H1 (cell line): ENCODE measurements around the gene RBCK1. TPM values are rescaled to one million over a fixed set of nuclear protein-coding genes. Genes with fewer than 3 reads are reported as not detected.

Experiments
- CTCF ChIA-PET: fragments of 300-600 bp; sonication (Branson Sonifier 250); formaldehyde crosslinking; loops from one replicate; lab custom pipeline; 2021; ENCODE audit not compliant: partially characterized antibody; lab: Charles Lee
- POLR2A ChIA-PET: fragments of 300-600 bp; sonication (Branson Sonifier 250); formaldehyde crosslinking; loops from one replicate; lab custom pipeline; 2021; ENCODE audit warnings: inconsistent platforms; ENCODE audit not compliant: partially characterized antibody; lab: Charles Lee
- DNase-seq, 2 experiments: peaks; one replicate each; pipeline versions ENCODE4 v3.0.0 to v3.0.0-alpha.2; 2010 to 2022; ENCODE audit warnings: low spot score in 2 of 2, low read depth in 1 of 2, mixed read lengths in 1 of 2
- FAIRE-seq: peaks from 2 replicates; lab custom pipeline; 2011; peaks lifted over from hg19 to GRCh38; lab: Jason Lieb, UNC
- H2AFZ ChIP-seq: 2 replicates; pipeline ENCODE4 v1.8.1; 2012; ENCODE audit warnings: low read length, inconsistent platforms
- H2AK5ac ChIP-seq: 2 replicates; pipeline ENCODE4 v1.6.1; 2013; ENCODE audit warnings: low read depth, low read length
- H2BK120ac ChIP-seq: replicated peaks from 2 replicates; pipeline ENCODE3; 2013; ENCODE audit warnings: low read depth, low read length, inconsistent platforms
- H2BK12ac ChIP-seq: 2 replicates; pipeline ENCODE4 v1.6.1; 2013; ENCODE audit warnings: low read depth, low read length
- H2BK15ac ChIP-seq: 2 replicates; pipeline ENCODE4 v1.6.1; 2013; ENCODE audit warnings: low read length
- H2BK20ac ChIP-seq: 2 replicates; pipeline ENCODE4 v1.6.1; 2013; ENCODE audit warnings: low read length
- H2BK5ac ChIP-seq: 2 replicates; pipeline ENCODE4 v1.6.1; 2013; ENCODE audit warnings: low read depth, low read length
- H3K14ac ChIP-seq: 2 replicates; pipeline ENCODE4 v1.6.1; 2013; ENCODE audit warnings: inconsistent platforms; ENCODE audit not compliant: insufficient read length
- H3K18ac ChIP-seq: 2 replicates; pipeline ENCODE4 v1.6.1; 2013; ENCODE audit warnings: low read length; ENCODE audit errors: extremely low read depth
- H3K23ac ChIP-seq: 2 replicates; pipeline ENCODE4 v1.6.1; 2013; ENCODE audit warnings: inconsistent platforms; ENCODE audit not compliant: insufficient read length
- H3K23me2 ChIP-seq: 2 replicates; pipeline ENCODE4 v1.6.1; 2013; ENCODE audit warnings: low read depth, low read length
- H3K27ac ChIP-seq: 2 replicates; pipeline ENCODE4 v1.6.1; 2011; ENCODE audit warnings: low read depth, low read length, inconsistent platforms
- H3K27me3 ChIP-seq, 4 experiments: replicated peaks in 1 of 4; 1 replicate in 1 of 4; 2 replicates in 3 of 4; pipeline versions ENCODE4 v1.6.1 to v1.8.1; 2011 to 2013; ENCODE audit warnings: low read length in 3 of 4, mild to moderate bottlenecking in 3 of 4, inconsistent platforms in 2 of 4, mixed read lengths in 2 of 4, moderate library complexity in 1 of 4; ENCODE audit not compliant: control insufficient read depth in 3 of 4, insufficient read depth in 3 of 4; ENCODE audit errors: extremely low read depth in 1 of 4
- H3K36me3 ChIP-seq, 4 experiments: 2 replicates each; pipeline versions ENCODE4 v1.6.1 to v1.8.1; 2011 to 2013; ENCODE audit warnings: mild to moderate bottlenecking in 4 of 4, low read length in 3 of 4, moderate library complexity in 2 of 4, control low read depth in 1 of 4, inconsistent platforms in 1 of 4; ENCODE audit not compliant: insufficient read depth in 4 of 4, control insufficient read depth in 2 of 4
- H3K4ac ChIP-seq: replicated peaks from 2 replicates; pipeline ENCODE3; 2013; ENCODE audit warnings: low read length, low read depth, mixed read lengths, inconsistent platforms; ENCODE audit not compliant: insufficient read length
- H3K4me1 ChIP-seq, 4 experiments: replicated peaks in 1 of 4; 1 replicate in 1 of 4; 2 replicates in 3 of 4; pipeline versions ENCODE4 v1.6.1 to v1.8.1; 2011 to 2013; ENCODE audit warnings: low read length in 3 of 4, inconsistent platforms in 2 of 4, mixed read lengths in 1 of 4; ENCODE audit not compliant: insufficient read depth in 4 of 4, control insufficient read depth in 3 of 4
- H3K4me2 ChIP-seq, 2 experiments: 2 replicates each; pipeline versions ENCODE4 v1.6.1 to v1.8.1; 2011 to 2013; ENCODE audit warnings: low read depth in 2 of 2, low read length in 2 of 2, control low read depth in 1 of 2, inconsistent platforms in 1 of 2, mild to moderate bottlenecking in 1 of 2; ENCODE audit not compliant: insufficient read depth in 1 of 2
- H3K4me3 ChIP-seq, 4 experiments: fragments of 200-600, 300-600 bp in 1 of 4; sonication (generic), shearing (Covaris generic), sonication (Bioruptor Twin) in 1 of 4; 2 replicates each; pipeline versions ENCODE4 v1.5.1 to v1.8.1; 2011 to 2016; ENCODE audit warnings: low read length in 4 of 4, low read depth in 3 of 4, control low read depth in 2 of 4, inconsistent platforms in 2 of 4, mild to moderate bottlenecking in 2 of 4, mixed read lengths in 1 of 4, moderate library complexity in 1 of 4; ENCODE audit not compliant: insufficient read depth in 2 of 4; ENCODE audit errors: extremely low read depth in 1 of 4
- H3K56ac ChIP-seq: replicated peaks from 2 replicates; pipeline ENCODE3; 2013; ENCODE audit warnings: low read depth, mild to moderate bottlenecking, mixed read lengths, low read length, inconsistent platforms; ENCODE audit not compliant: insufficient read length
- H3K79me1 ChIP-seq: 2 replicates; pipeline ENCODE4 v1.6.1; 2013; ENCODE audit warnings: low read depth, low read length, control low read depth
- H3K79me2 ChIP-seq, 2 experiments: 2 replicates each; pipeline versions ENCODE4 v1.6.1 to v1.8.1; 2012 to 2013; ENCODE audit warnings: low read length in 2 of 2, mild to moderate bottlenecking in 2 of 2, inconsistent platforms in 1 of 2; ENCODE audit not compliant: insufficient read depth in 2 of 2, control insufficient read depth in 1 of 2
- H3K9ac ChIP-seq, 4 experiments: replicated peaks in 1 of 4; 1 replicate in 1 of 4; 2 replicates in 3 of 4; pipeline versions ENCODE4 v1.6.1 to v1.8.1; 2011 to 2013; ENCODE audit warnings: low read depth in 3 of 4, low read length in 3 of 4, control low read depth in 2 of 4, mild to moderate bottlenecking in 2 of 4, moderate library complexity in 2 of 4, inconsistent platforms in 1 of 4; ENCODE audit errors: extremely low read depth in 1 of 4
- H3K9me3 ChIP-seq, 2 experiments: 2 replicates each; pipeline versions ENCODE4 v1.6.1 to v1.8.1; 2012 to 2013; ENCODE audit warnings: mild to moderate bottlenecking in 2 of 2, moderate library complexity in 2 of 2, control low read depth in 1 of 2, inconsistent platforms in 1 of 2, low read depth in 1 of 2, low read length in 1 of 2, mixed read lengths in 1 of 2; ENCODE audit not compliant: insufficient read depth in 2 of 2
- H4K20me1 ChIP-seq, 2 experiments: replicated peaks in 1 of 2; 2 replicates each; pipeline versions ENCODE3 to v1.8.1; 2011 to 2013; ENCODE audit warnings: inconsistent platforms in 2 of 2, low read length in 2 of 2, mild to moderate bottlenecking in 1 of 2; ENCODE audit not compliant: insufficient read depth in 2 of 2, control insufficient read depth in 1 of 2
- H4K5ac ChIP-seq: 2 replicates; pipeline ENCODE4 v1.6.1; 2013; ENCODE audit warnings: low read length, low read depth, mixed read lengths, inconsistent platforms; ENCODE audit not compliant: insufficient read length
- H4K8ac ChIP-seq: 2 replicates; pipeline ENCODE4 v1.8.0; 2013; ENCODE audit warnings: mild to moderate bottlenecking, moderate library complexity, low read length, inconsistent platforms; ENCODE audit not compliant: insufficient read depth; ENCODE audit errors: extremely low read depth
- H4K91ac ChIP-seq: replicated peaks from 2 replicates; pipeline ENCODE3; 2013; ENCODE audit warnings: low read length, mixed read lengths, inconsistent platforms; ENCODE audit not compliant: insufficient read length
- CHD2 ChIP-seq: IDR thresholded peaks from 2 replicates; pipeline ENCODE4 v1.6.1; 2012; ENCODE audit warnings: low read length, improper control_type of control experiment
- HDAC6 ChIP-seq: IDR thresholded peaks from one replicate; pipeline ENCODE4 v1.7.1; 2012; ENCODE audit warnings: low read depth, mild to moderate bottlenecking, inconsistent platforms, low read length, moderate library complexity
- POLR2A ChIP-seq, 2 experiments: IDR thresholded peaks; 1 replicate in 1 of 2; 2 replicates in 1 of 2; pipeline ENCODE4 v1.6.1; 2011; ENCODE audit warnings: low read depth in 2 of 2, low read length in 2 of 2, mild to moderate bottlenecking in 2 of 2; ENCODE audit errors: control extremely low read depth in 1 of 2
- SIX5 ChIP-seq: IDR thresholded peaks from 2 replicates; pipeline ENCODE4 v1.6.1; 2011; ENCODE audit warnings: mild to moderate bottlenecking, low read depth, low read length
- TCF12 ChIP-seq: IDR thresholded peaks from 2 replicates; pipeline ENCODE4 v1.6.1; 2011; ENCODE audit warnings: low read depth, mild to moderate bottlenecking, low read length
- WGBS, 2 experiments: shearing (Covaris generic) in 1 of 2; methylation state at CpG; one replicate each; pipeline versions ENCODE4 v1.1.6 to v1.1.7; 2013 to 2015; ENCODE audit warnings: low lambda C conversion rate in 2 of 2, mixed read lengths in 2 of 2, inconsistent platforms in 1 of 2, low coverage in 1 of 2, missing lambda C conversion rate in 1 of 2; ENCODE audit not compliant: insufficient replicate concordance in 2 of 2, insufficient coverage in 1 of 2, insufficient read length in 1 of 2; ENCODE audit errors: extremely low coverage in 1 of 2, missing lambda C conversion rate in 1 of 2; 5-methylcytosine and 5-hydroxymethylcytosine counted together
- polyA plus RNA-seq, 7 experiments: library from polyadenylated mRNA; depleted of rRNA in 3 of 7; stranded (reverse) in 5 of 7; unstranded in 2 of 7; fragments of >200 nt in 5 of 7; fragments of 200-250 nt in 2 of 7; gene quantifications; 1 replicate in 5 of 7; 2 replicates in 1 of 7; 4 replicates in 1 of 7; pipeline versions ENCODE4 v1.2.1 to v1.2.3, GENCODE V29; 2011 to 2013; ENCODE audit warnings: missing spikeins in 2 of 7, mixed read lengths in 2 of 7
- total RNA-seq: library from RNA; stranded (reverse); fragmentation: NEBNext Ultra II Directional; extraction: Animal tissue kit (Norgen Biotek cat#: 25700); gene quantifications from 2 replicates; pipeline ENCODE4 v1.2.1, GENCODE V29; 2021

The RBCK1 gene
- total and polyA plus RNA-seq, 2 of the 8 experiments (the other 6 are each of a cell fraction or from before 2014, with no cell fraction given) = 43.1 to 54.7 TPM

- Histone ChIP-seq H3K9ac (no peak overlapping the region; a peak in 1 of 7 replicates), H2BK20ac (no peak overlapping the region), H2BK120ac (no peak overlapping the region), H3K9me3 (no peaks in the 10 kb centered on the region), H3K36me3 (no peaks in the 10 kb centered on the region), H4K8ac (no peak overlapping the region), H3K4me1 (peaks cover 0 to 4% (median 1%) of the 10 kb centered on the region in 4 experiments; a peak in 3 of 7 replicates), H3K27ac (no peak overlapping the region), H2AK5ac (no peak overlapping the region), H3K4me3 (peak overlapping the region in 1 of 4 experiments; percentile 86; a peak in 1 of 8 replicates), H3K4me2 (peak overlapping the region in 1 of 2 experiments; percentile 82; a peak in 1 of 4 replicates), H2AFZ (no peak overlapping the region), H3K4ac (no peak overlapping the region), H3K23me2 (peaks cover 6% of the 10 kb centered on the region; the same call in 1 of the 2 replicates)
- DNase-seq = no peak
- CTCF ChIA-PET = interaction anchor here (0.5 to 2.1 kb wide), 4 partner anchors 15 to 117 kb away, joined by 3 to 5 read pairs (median 3); no protein-coding TSS in a partner anchor
- POLR2A ChIA-PET = interaction anchor here (0.6 to 5.1 kb wide), 3 partner anchors 12 to 80 kb away, joined by 3 to 26 read pairs (median 16); partner anchors contain the start of gene TRIB3
- no peak for TF ChIP-seq CHD2
- TF ChIP-seq SIX5 = no peak
- no peak for TF ChIP-seq POLR2A (IDR thresholded peaks at IDR 0.05; ENCODE audit: control extremely low read depth in 1 of 2, low read depth in 2 of 2, low read length in 2 of 2)
- TF ChIP-seq HDAC6 = no peak
- no peak for TF ChIP-seq TCF12
- TF ChIP-seq, all 59 proteins: peak for 0
- peaks cover 4 to 47% of the 10 kb centered on the region in 2 experiments for H3K79me2 ChIP-seq
- H2BK5ac ChIP-seq = no peak overlapping the region
- no peak overlapping the region for H2BK15ac ChIP-seq
- no peak overlapping the region for H3K56ac ChIP-seq
- WGBS, 2 experiments = 96% methylated on average over 2 of the region's 2 CpGs; no CpG with 5 or more reads in 1 of the 2 experiments
- no peak overlapping the region for H2BK12ac ChIP-seq
- no peak overlapping the region for H3K18ac ChIP-seq
- no peak overlapping the region for H4K91ac ChIP-seq
- H3K23ac ChIP-seq = no peak overlapping the region
- no peak overlapping the region for H4K5ac ChIP-seq
- H3K27me3 ChIP-seq = peaks cover 0 to 9% (median 7%) of the 10 kb centered on the region in 4 experiments; a peak in 3 of 7 replicates
- H3K14ac ChIP-seq = no peak overlapping the region
- peaks cover 2 to 14% of the 10 kb centered on the region in 2 experiments for H4K20me1 ChIP-seq
- no peak for FAIRE-seq
- H3K79me1 ChIP-seq = peaks cover 9% of the 10 kb centered on the region; the same call in 1 of the 2 replicates
These were observed 52.6 kb downstream of the RBCK1 start for GRCh38 chr20:460707-461106.
